Tibial nerve (tissue), 4 donors: ENCODE data around the gene MOGAT1. TPM values are rescaled to one million over a fixed set of nuclear protein-coding genes. Genes with fewer than 3 reads are reported as not detected.

Source experiments
- DNase-seq, 2 donors: peaks; one replicate each; pipeline ENCODE4 v3.0.0-alpha.2; 2019; ENCODE audit warnings: low spot score in 2 of 2
- H3K27ac ChIP-seq, 4 donors: fragments of 200-600 bp; sonication (generic) in 3 of 4; one replicate each; pipeline ENCODE4 v1.5.1; 2017 to 2019; ENCODE audit warnings: mild to moderate bottlenecking in 1 of 4
- H3K27me3 ChIP-seq, 2 donors: fragments of 200-600 bp; sonication (generic) in 1 of 2; one replicate each; pipeline versions ENCODE4 v1.5.1 to v1.6.0; 2017 to 2019
- H3K36me3 ChIP-seq, 3 donors: fragments of 200-600 bp; sonication (generic); one replicate each; pipeline ENCODE4 v1.5.1; 2018 to 2019
- H3K4me1 ChIP-seq, 4 donors: fragments of 200-600 bp; sonication (generic) in 3 of 4; one replicate each; pipeline ENCODE4 v1.5.1; 2017 to 2019
- H3K4me3 ChIP-seq, 4 donors: fragments of 200-600 bp; sonication (generic) in 3 of 4; one replicate each; pipeline ENCODE4 v1.5.1; 2017 to 2019; ENCODE audit warnings: mild to moderate bottlenecking in 1 of 4, moderate library complexity in 1 of 4
- H3K9me3 ChIP-seq, 4 donors: fragments of 200-600 bp; sonication (generic) in 3 of 4; one replicate each; pipeline ENCODE4 v1.5.1; 2017 to 2019
- EP300 ChIP-seq, 2 donors: sonication (generic); formaldehyde crosslinking; IDR thresholded peaks; one replicate each; pipeline ENCODE4 v1.6.1; 2017; ENCODE audit warnings: antibody characterized with exemption in 2 of 2, mild to moderate bottlenecking in 1 of 2
- POLR2A ChIP-seq, 2 donors: fragments of 450-650 bp; IDR thresholded peaks; one replicate each; pipeline ENCODE4 v1.6.1; 2017; ENCODE audit warnings: antibody characterized with exemption in 2 of 2, mild to moderate bottlenecking in 2 of 2, moderate library complexity in 2 of 2
- WGBS, 2 donors: methylation state at CpG; one replicate each; pipeline ENCODE4 v1.1.5; 2018; 5-methylcytosine and 5-hydroxymethylcytosine counted together
- total RNA-seq, 4 donors: library from RNA; depleted of rRNA; stranded (reverse); fragments of >200 nt; gene quantifications; one replicate each; pipeline ENCODE4 v1.1.0, GENCODE V29; 2016
- TF ChIP-seq, protein P1 (sequence below), 5 experiments: fragments of 200-600 bp in 3 of 5; fragments of 450-650 bp in 2 of 5; sonication (generic) in 3 of 5; IDR thresholded peaks; one replicate each; pipeline ENCODE4 v1.5.1; 2016 to 2019; ENCODE audit warnings: antibody characterized with exemption in 5 of 5, mild to moderate bottlenecking in 3 of 5, moderate library complexity in 2 of 5

MOGAT1 gene
- total RNA-seq, 4 donors from 2014 or later = not detected

GRCh38 chr2:222635295-222635694, 36.2 kb upstream of the MOGAT1 start:
- no peak overlapping the region for H3K4me3 ChIP-seq
- H3K27ac ChIP-seq = no peak overlapping the region
- no peak for TF ChIP-seq POLR2A (IDR thresholded peaks at IDR 0.05)
- TF ChIP-seq EP300 (IDR thresholded peaks at IDR 0.05) = no peak
- TF ChIP-seq, protein P1, sequence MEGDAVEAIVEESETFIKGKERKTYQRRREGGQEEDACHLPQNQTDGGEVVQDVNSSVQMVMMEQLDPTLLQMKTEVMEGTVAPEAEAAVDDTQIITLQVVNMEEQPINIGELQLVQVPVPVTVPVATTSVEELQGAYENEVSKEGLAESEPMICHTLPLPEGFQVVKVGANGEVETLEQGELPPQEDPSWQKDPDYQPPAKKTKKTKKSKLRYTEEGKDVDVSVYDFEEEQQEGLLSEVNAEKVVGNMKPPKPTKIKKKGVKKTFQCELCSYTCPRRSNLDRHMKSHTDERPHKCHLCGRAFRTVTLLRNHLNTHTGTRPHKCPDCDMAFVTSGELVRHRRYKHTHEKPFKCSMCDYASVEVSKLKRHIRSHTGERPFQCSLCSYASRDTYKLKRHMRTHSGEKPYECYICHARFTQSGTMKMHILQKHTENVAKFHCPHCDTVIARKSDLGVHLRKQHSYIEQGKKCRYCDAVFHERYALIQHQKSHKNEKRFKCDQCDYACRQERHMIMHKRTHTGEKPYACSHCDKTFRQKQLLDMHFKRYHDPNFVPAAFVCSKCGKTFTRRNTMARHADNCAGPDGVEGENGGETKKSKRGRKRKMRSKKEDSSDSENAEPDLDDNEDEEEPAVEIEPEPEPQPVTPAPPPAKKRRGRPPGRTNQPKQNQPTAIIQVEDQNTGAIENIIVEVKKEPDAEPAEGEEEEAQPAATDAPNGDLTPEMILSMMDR (IDR thresholded peaks at IDR 0.05) = no peak
- H3K4me1 ChIP-seq = no peaks in the 10 kb centered on the region
- H3K27me3 ChIP-seq = no peaks in the 10 kb centered on the region
- H3K9me3 ChIP-seq = no peaks in the 10 kb centered on the region
- WGBS, 2 donors = 94 to 100% methylated on average over 1 of the region's 1 CpG
- peaks cover 3 to 95% (median 13%) of the 10 kb centered on the region in 3 donors for H3K36me3 ChIP-seq
- no peak for DNase-seq

GRCh38 chr2:222637067-222637466, 34.4 kb upstream of the MOGAT1 start:
- Histone ChIP-seq H3K4me3 (no peak overlapping the region), H3K27me3 (no peaks in the 10 kb centered on the region), H3K9me3 (no peaks in the 10 kb centered on the region), H3K27ac (no peak overlapping the region), H3K4me1 (no peaks in the 10 kb centered on the region), H3K36me3 (peaks cover 3 to 90% (median 13%) of the 10 kb centered on the region in 3 donors)
- DNase-seq = no peak
- no peak for TF ChIP-seq POLR2A (IDR thresholded peaks at IDR 0.05)
- TF ChIP-seq EP300 (IDR thresholded peaks at IDR 0.05) = no peak
- TF ChIP-seq, protein P1 (IDR thresholded peaks at IDR 0.05) = no peak
- WGBS, 2 donors = 23 to 45% methylated on average over 1 of the region's 1 CpG

DNA sequence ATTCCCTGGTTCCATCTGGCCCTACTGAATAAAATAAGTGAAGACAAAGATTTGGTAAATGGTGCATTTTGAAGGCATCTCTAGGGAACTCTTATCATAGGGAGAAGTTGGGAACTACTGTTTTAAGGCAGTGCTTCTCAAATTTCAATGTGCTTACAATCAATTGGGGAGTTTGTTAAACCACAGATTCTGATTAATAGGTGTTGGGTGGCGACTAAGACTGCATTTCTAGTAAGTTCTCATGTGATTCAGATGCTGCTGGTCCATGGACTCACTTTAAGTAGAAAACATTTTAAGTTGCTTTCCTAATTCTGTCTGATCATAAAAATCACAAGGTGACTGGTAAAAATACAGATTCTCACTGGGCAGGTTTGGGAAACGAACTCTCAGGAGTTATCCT, 30.1 kb upstream of the MOGAT1 start:
- no peaks in the 10 kb centered on the region for H3K27me3 ChIP-seq
- H3K4me1 ChIP-seq = no peaks in the 10 kb centered on the region
- TF ChIP-seq, protein P1 (IDR thresholded peaks at IDR 0.05) = no peak
- TF ChIP-seq POLR2A (IDR thresholded peaks at IDR 0.05) = no peak
- no peak for TF ChIP-seq EP300 (IDR thresholded peaks at IDR 0.05)
- no peak overlapping the region for H3K27ac ChIP-seq
- DNase-seq = no peak
- WGBS, 2 donors = 88 to 95% methylated on average over 2 of the region's 2 CpGs
- H3K36me3 ChIP-seq = peaks cover 3 to 81% (median 13%) of the 10 kb centered on the region in 3 donors
- H3K9me3 ChIP-seq = no peaks in the 10 kb centered on the region
- no peak overlapping the region for H3K4me3 ChIP-seq

DNA sequence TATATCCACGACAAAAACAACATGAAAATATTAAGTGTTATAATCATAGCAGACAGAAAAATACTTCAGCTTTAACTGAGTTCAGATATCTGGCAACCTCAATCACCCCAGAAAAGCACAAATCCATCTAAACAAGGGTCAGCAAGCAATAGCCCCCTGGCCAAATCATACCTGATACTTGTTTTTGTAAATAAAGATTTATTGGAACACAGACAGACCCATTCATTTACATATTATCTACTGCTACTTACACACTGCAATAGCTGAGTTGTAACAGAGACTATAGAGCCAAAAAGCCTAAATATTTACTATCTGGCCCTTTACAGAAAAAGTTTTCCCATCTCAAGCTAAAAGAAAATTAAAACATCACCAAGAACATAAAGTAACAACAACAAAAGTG, 28.3 kb upstream of the MOGAT1 start:
- peaks cover 0 to 81% (median under 1%) of the 10 kb centered on the region in 3 donors for H3K36me3 ChIP-seq
- WGBS, 2 donors = 87 to 88% methylated on average over 1 of the region's 1 CpG
- H3K27ac ChIP-seq = no peak overlapping the region
- DNase-seq = no peak
- H3K4me3 ChIP-seq = no peak overlapping the region
- no peaks in the 10 kb centered on the region for H3K27me3 ChIP-seq
- H3K9me3 ChIP-seq = no peaks in the 10 kb centered on the region
- no peak for TF ChIP-seq POLR2A (IDR thresholded peaks at IDR 0.05)
- TF ChIP-seq, protein P1 (IDR thresholded peaks at IDR 0.05) = no peak
- no peak for TF ChIP-seq EP300 (IDR thresholded peaks at IDR 0.05)
- H3K4me1 ChIP-seq = no peaks in the 10 kb centered on the region

GRCh38 chr2:222646008-222646407, 25.4 kb upstream of the MOGAT1 start:
- Histone ChIP-seq H3K27me3 (no peaks in the 10 kb centered on the region), H3K36me3 (peaks cover 0 to 62% (median 0%) of the 10 kb centered on the region in 3 donors), H3K4me3 (no peak overlapping the region), H3K9me3 (no peaks in the 10 kb centered on the region), H3K27ac (no peak overlapping the region), H3K4me1 (peaks cover 0 to 4% (median 0%) of the 10 kb centered on the region in 4 donors)
- WGBS, 2 donors = 89 to 96% methylated on average over 3 of the region's 3 CpGs
- DNase-seq = no peak
- TF ChIP-seq EP300 (IDR thresholded peaks at IDR 0.05) (no peak), POLR2A (IDR thresholded peaks at IDR 0.05) (no peak)
- TF ChIP-seq, protein P1 (IDR thresholded peaks at IDR 0.05) = no peak
